Hepatocyte (in vitro differentiated cells): ENCODE results near the gene STUB1.

ENCODE experiments used
- EZH2 ChIP-seq: fragments of 200-600 bp; sonication (generic); IDR thresholded peaks from 2 replicates; pipeline ENCODE4 v1.6.1; 2016; ENCODE audit warnings: antibody characterized with exemption, mild to moderate bottlenecking, borderline replicate concordance
- TF ChIP-seq, protein P1 (sequence below): fragments of 200-600 bp; sonication (generic); IDR thresholded peaks from 2 replicates; pipeline ENCODE4 v1.5.1; 2016; ENCODE audit warnings: antibody characterized with exemption, mild to moderate bottlenecking; ENCODE audit not compliant: poor library complexity

DNA sequence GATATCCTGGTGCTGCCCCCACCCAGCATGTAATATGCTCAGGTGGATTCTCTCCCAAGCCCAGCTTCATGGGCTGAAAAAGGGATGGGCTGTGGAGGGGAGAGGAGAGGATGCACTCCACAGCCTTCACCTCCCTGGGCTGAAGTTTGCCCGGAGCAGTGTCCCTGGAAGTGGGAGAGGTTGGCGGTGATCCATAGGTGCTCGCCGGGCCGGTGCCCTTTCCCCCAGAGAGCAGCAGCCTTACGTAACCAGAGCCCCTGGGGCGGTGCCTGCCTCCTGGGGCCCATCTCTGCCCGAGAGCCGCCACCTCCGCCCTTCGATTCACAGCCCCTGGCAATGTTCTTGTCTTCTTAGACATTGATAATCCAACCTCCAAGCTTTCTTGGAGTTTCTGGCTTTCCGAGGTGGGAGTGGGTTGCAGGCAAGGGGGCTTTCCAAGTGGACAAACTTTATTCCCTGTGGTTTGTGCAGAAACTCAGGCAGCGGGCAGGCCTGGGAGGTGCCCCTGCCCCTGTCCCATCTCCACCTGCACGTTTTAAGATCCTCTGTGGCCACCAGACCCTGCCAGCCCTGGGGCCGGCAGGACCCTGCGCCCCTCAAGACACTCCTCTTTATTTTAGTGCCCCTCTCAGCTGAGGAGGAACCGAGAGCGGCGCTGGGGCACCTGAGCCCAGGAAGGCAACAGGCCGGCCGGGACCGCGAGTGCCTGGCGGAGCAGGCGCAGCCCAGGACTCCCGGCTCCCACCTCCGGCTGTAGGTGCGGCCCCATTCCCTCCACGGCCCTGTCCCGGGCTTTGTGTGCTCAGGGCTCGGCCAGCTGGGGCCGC lies 34.1 kb upstream of the STUB1 start:
- TF ChIP-seq, protein P1, sequence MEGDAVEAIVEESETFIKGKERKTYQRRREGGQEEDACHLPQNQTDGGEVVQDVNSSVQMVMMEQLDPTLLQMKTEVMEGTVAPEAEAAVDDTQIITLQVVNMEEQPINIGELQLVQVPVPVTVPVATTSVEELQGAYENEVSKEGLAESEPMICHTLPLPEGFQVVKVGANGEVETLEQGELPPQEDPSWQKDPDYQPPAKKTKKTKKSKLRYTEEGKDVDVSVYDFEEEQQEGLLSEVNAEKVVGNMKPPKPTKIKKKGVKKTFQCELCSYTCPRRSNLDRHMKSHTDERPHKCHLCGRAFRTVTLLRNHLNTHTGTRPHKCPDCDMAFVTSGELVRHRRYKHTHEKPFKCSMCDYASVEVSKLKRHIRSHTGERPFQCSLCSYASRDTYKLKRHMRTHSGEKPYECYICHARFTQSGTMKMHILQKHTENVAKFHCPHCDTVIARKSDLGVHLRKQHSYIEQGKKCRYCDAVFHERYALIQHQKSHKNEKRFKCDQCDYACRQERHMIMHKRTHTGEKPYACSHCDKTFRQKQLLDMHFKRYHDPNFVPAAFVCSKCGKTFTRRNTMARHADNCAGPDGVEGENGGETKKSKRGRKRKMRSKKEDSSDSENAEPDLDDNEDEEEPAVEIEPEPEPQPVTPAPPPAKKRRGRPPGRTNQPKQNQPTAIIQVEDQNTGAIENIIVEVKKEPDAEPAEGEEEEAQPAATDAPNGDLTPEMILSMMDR, result no peak
- no peak for TF ChIP-seq EZH2
